Esophagus muscularis mucosa (tissue), 3 donors: ENCODE data around the gene GLS2.

ENCODE experiments used
- POLR2A ChIP-seq: fragments of 450-650 bp; IDR thresholded peaks from one replicate; pipeline ENCODE4 v1.6.1; 2017; ENCODE audit warnings: antibody characterized with exemption, moderate library complexity, mild to moderate bottlenecking, low read depth
- POLR2AphosphoS5 ChIP-seq, 2 donors: sonication (generic); formaldehyde crosslinking; IDR thresholded peaks; one replicate each; pipeline ENCODE4 v1.6.1; 2017; ENCODE audit warnings: antibody characterized with exemption in 2 of 2
- TF ChIP-seq, protein P1 (sequence below), 3 experiments: fragments of 200-600 bp in 2 of 3; fragments of 450-650 bp in 1 of 3; sonication (generic) in 2 of 3; IDR thresholded peaks; one replicate each; pipeline ENCODE4 v1.5.1; 2017 to 2019; ENCODE audit warnings: antibody characterized with exemption in 3 of 3, mild to moderate bottlenecking in 2 of 3, moderate library complexity in 1 of 3

DNA sequence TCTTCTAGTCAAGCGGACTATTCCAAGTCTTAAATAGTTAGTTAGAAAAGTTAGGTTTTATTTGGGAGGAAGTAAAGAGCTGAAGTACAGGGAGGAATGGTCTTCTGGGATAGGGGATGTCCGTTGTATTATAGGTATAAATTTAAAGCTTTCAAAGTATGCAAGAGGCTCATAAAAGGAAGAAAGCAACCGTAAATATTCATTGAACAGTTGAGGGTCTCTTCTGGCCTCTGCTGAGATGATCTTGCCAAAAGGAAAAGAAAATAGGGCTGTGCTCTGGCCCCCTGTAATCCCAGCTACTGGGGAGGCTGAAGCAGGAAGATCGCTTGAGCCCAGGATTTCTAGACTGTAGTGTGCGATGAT is 38.4 kb downstream of the GLS2 start:
- TF ChIP-seq, protein P1, sequence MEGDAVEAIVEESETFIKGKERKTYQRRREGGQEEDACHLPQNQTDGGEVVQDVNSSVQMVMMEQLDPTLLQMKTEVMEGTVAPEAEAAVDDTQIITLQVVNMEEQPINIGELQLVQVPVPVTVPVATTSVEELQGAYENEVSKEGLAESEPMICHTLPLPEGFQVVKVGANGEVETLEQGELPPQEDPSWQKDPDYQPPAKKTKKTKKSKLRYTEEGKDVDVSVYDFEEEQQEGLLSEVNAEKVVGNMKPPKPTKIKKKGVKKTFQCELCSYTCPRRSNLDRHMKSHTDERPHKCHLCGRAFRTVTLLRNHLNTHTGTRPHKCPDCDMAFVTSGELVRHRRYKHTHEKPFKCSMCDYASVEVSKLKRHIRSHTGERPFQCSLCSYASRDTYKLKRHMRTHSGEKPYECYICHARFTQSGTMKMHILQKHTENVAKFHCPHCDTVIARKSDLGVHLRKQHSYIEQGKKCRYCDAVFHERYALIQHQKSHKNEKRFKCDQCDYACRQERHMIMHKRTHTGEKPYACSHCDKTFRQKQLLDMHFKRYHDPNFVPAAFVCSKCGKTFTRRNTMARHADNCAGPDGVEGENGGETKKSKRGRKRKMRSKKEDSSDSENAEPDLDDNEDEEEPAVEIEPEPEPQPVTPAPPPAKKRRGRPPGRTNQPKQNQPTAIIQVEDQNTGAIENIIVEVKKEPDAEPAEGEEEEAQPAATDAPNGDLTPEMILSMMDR (IDR thresholded peaks at IDR 0.05), result no peak
- TF ChIP-seq POLR2A (no peak), POLR2AphosphoS5 (IDR thresholded peaks at IDR 0.05) (no peak)
